Erythroblast (primary cell): ENCODE data around the gene ADH4.

Experiments used
- GATA1 ChIP-seq: IDR thresholded peaks from 2 replicates; pipeline ENCODE4 v1.6.1; 2011; ENCODE audit warnings: low read depth, mild to moderate bottlenecking, control low read depth, low read length, moderate library complexity
- POLR2A ChIP-seq: IDR thresholded peaks from 2 replicates; pipeline ENCODE4 v1.6.1; 2011; ENCODE audit warnings: mild to moderate bottlenecking, low read length

DNA sequence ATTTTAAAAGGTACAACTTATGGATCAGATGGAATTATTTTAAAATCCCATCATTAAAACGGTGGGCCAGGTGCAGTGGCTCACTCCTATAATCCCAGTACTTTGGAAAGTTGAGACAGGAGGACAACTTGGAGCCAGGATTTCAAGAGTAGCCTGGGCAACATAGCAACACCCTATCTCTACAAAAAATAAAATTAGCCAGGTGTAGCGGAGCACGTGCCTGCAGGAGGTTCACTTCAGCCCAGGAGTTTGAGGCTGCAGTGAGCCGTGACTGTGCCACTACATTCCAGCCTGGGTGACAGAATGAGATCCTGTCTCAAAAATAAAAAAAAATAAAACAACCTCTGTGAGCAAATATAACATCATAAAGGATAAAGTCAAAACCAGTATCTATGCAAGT, 66.9 kb downstream of the ADH4 start:
- TF ChIP-seq POLR2A: no peak
- no peak for TF ChIP-seq GATA1
